Ammon's horn (tissue), 1 donor: ENCODE data around the gene TRPV3.
"Not testable (repeated sequence)": the region's sequence is repeated elsewhere in the genome, so short reads cannot be mapped to it uniquely, and the experiment has no call there.

Experiments used
- DNase-seq: peaks from one replicate; pipeline ENCODE4 v3.0.0-alpha.2; 2016; ENCODE audit warnings: low spot score

Gene TRPV3

DNA sequence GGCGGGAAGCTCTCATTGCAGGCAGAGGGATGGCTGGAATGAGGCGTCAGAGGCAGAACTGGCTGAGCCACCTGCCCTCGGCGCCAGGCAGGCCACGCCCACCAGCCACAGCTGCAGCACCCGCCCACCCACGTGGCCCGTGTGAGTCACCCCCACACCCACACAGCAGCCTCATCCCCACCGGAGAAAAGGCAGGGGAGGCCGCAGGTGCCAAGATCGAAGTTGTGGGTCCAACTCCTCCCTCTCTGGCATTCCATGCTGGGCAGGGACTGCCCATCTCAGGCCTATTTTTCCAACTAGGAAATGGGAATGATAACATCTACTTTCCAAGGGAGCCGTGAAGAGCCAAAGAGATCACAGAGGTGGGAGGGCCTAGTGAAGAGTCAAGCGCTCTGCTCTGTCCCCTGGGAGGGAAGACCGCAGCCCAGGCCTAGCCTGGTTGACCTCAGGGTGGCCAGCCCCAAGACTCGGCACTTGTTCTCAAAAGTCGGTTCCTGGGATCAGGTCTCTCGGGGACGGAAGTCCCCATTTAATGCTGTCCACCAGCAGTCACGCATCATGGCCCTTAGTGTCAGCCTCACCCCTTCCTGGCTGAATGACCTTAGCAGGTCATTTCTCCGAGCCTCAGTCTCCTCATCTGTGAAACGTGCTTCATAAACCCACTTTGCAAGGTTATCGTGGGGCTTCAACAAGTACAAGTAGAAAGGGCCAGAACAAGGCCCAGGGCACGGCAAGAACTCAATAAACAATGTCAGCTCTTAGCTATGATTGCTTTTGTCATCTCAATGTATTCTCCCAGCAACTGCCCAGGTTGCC, at the start of gene TRPV3:
TRPV3 (minus strand) TSS at position 45 of the 816 bp plus-strand sequence. CDS start 2,962 bp downstream, outside the sequence.
- no peak for DNase-seq

- no peak for DNase-seq
These were observed 46.3 kb upstream of the TRPV3 start for GRCh38 chr17:3603870-3604259.

GRCh38 chr17:3603119-3603869, 45.7 kb upstream of the TRPV3 start:
- no peak for DNase-seq

- no peak for DNase-seq
These were observed 44.9 kb upstream of the TRPV3 start for GRCh38 chr17:3602499-3602898.

- no peak for DNase-seq
These were observed 43.1 kb upstream of the TRPV3 start for GRCh38 chr17:3600529-3601205.

- DNase-seq: no peak
These were observed 40.5 kb upstream of the TRPV3 start for GRCh38 chr17:3598078-3598477.

GRCh38 chr17:3596804-3597464, 39.3 kb upstream of the TRPV3 start:
- no peak for DNase-seq

- no peak for DNase-seq
These were observed 37.4 kb upstream of the TRPV3 start for GRCh38 chr17:3594976-3595375.

DNA sequence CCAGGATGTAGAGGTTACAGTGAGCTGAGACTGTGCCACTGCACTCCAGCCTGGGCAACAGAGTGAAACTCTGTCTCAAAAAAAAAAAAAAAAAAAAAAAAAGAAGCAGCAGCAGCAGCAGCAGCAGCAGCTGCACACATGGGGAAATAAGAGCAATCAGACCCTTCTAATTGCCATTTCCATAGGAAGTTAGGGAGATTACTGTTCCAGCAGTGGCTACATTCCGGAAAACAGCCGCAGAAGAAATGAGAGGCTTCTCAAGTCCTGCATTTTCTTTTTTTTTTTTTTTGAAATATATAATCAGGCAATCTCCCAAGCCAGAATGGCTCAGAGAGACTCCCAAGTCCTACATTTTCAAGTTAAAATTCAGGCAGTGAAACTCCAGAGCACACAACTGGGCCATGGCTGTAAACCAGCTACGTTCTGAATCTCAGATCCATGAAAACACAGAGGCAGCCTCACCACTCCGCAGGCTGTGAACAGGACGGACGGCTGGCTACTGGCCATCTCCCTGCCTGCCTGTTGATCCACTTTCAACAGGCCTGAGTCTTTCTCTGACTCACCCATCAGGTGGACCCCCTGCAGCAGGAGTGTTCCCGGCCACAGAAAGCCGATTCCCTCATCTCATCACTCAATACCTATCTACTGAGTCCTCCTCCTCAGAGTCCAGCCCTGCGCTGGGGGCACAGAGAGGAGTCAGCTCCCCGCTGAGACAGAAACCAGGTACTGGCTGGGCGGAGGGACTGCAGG, 36.6 kb upstream of the TRPV3 start:
- DNase-seq: peak; percentile 72

GRCh38 chr17:3593384-3593783, 35.8 kb upstream of the TRPV3 start:
- no peak for DNase-seq

GRCh38 chr17:3592216-3592860, 34.7 kb upstream of the TRPV3 start:
- DNase-seq: no peak

DNA sequence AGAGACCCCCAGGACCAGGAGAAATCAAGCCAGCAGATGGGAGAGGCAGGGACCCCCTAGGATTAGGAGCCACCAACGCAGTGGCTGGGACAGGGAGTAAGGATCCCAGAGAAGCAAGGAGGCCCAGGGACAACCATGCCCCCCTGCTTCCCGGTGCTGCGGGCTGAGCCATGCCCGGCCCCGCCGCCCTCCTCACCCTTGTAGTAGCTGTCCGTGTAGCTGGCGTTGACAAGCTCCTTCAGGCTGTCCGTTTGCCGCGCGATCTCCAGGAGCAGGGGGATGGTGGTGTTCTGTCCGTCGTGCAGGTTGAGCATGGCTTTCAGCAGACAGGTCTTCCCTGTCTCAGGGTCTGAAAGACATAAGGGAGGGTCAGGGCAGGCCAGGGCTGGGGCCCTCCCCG, 33.2 kb upstream of the TRPV3 start:
- DNase-seq: no peak

GRCh38 chr17:3590231-3590630, 32.6 kb upstream of the TRPV3 start:
- DNase-seq: no peak

GRCh38 chr17:3589784-3590183, 32.2 kb upstream of the TRPV3 start:
- no peak for DNase-seq

DNA sequence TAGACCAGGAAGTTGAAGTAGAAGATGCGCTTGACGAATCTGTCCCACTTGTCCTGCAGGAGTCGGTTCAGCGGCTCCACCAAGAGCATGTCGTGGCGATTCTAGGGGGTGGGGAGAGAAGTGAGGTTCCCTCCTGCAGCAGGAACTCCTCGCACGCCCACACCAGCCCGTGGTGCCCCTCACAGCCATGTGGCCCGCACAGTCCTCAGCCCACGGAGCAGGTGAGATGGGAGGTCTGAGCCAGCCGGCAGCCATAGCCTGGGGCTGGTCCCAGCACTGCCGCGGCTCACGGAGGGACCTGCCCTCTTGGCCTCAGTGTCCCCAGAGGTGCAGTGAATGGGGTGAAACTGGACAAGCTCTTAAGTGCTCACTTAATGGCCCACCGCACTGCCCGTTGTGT, 28.2 kb upstream of the TRPV3 start:
- DNase-seq: no peak

- no peak for DNase-seq
These were observed 25.8 kb upstream of the TRPV3 start for GRCh38 chr17:3583456-3583855.

- no peak for DNase-seq
These were observed 25.3 kb upstream of the TRPV3 start for GRCh38 chr17:3582915-3583314.

DNA sequence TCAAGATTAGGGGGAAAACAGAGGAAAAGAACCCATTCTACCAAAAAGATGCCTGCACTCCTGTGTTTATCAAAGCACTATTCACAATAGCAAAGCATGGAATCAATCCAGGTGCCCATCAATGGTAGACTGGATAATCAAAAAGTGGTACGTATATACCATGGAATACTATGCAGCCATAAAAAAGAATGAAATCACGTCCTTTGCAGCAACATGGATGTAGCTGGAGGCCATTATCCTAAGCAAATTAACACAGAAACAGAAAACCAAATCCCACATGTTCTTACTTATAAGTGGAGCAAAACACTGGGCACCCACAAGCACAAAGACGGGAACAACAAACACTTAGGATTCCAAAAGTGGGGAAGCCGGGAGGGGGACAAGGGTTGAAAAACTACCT, 21.1 kb upstream of the TRPV3 start:
- not testable (repeated sequence) for DNase-seq

GRCh38 chr17:3576970-3577369, 19.4 kb upstream of the TRPV3 start:
- no peak for DNase-seq

GRCh38 chr17:3575511-3575910, 17.9 kb upstream of the TRPV3 start:
- no peak for DNase-seq

DNA sequence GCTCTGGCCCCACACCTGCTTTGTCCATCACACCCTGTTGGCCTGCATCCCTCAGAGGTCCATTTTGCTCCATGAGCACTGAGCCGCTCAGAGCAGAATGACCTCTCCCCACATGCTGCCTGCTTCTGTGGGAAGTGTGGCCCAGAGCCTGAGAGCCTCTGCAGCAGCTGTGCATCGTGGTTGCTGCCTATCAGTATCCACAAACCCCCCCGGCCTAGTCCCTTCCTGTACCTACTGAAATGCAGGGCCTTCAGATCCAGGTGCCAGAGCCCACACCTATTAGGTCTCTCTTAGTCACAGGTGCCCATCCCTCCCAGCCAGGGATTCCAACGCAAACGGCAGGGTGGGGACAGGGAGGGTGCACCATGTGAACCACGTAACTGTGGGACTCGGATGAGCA, 16.6 kb upstream of the TRPV3 start:
- DNase-seq: no peak
